ENCODE measurements around the gene TCP11L2. TPM values are rescaled to one million over a fixed set of nuclear protein-coding genes. Genes with fewer than 3 reads are reported as not detected.

Gene TCP11L2
- total and polyA plus RNA-seq, 2 of the 13 experiments (the other 11 are each of a cell fraction or from before 2014, with no cell fraction given), result 4.6 to 24.1 TPM

- TF ChIP-seq KMT2A (CRISPR knock-in tag; IDR thresholded peaks at IDR 0.05) (no peak), ZSCAN25 (CRISPR knock-in tag; IDR thresholded peaks at IDR 0.05) (0 out of 2 replicates have a peak, but pooled peaks have one; percentile 9), RAD21 (CRISPR knock-in tag; IDR thresholded peaks at IDR 0.05) (peak; percentile 89), HOXA5 (CRISPR knock-in tag; IDR thresholded peaks at IDR 0.05) (peak; percentile 87), CEBPG (CRISPR knock-in tag; IDR thresholded peaks at IDR 0.05) (peak; percentile 58), PHF21A (CRISPR knock-in tag; IDR thresholded peaks at IDR 0.05) (peak; percentile 99), ZNF468 (CRISPR knock-in tag; IDR thresholded peaks at IDR 0.05) (no peak), ZSCAN31 (CRISPR knock-in tag; IDR thresholded peaks at IDR 0.05; ENCODE audit: low read depth) (no peak), ZNF354B (CRISPR knock-in tag; IDR thresholded peaks at IDR 0.05) (no peak), MEIS1 (CRISPR knock-in tag; IDR thresholded peaks at IDR 0.05; ENCODE audit: borderline replicate concordance) (peak; percentile 47; the same call in 1 of the 2 replicates), ZNF746 (CRISPR knock-in tag; IDR thresholded peaks at IDR 0.05) (peak; percentile 80; the same call in 1 of the 2 replicates), SYNCRIP (IDR thresholded peaks at IDR 0.05; ENCODE audit: insufficient read depth, low read depth, low read length) (no peak), ATF5 (CRISPR knock-in tag; IDR thresholded peaks at IDR 0.05; ENCODE audit: low read depth) (no peak), ZNF33B (CRISPR knock-in tag; IDR thresholded peaks at IDR 0.05) (no peak), TOPORS (CRISPR knock-in tag; IDR thresholded peaks at IDR 0.05) (no peak), NFIC (IDR thresholded peaks at IDR 0.05; ENCODE audit: low read length) (peak; percentile 92), MEF2D (CRISPR knock-in tag; IDR thresholded peaks at IDR 0.05) (peak; percentile 86), CEBPZ (IDR thresholded peaks at IDR 0.05; ENCODE audit: low read length) (no peak), ELF1 (CRISPR knock-in tag; IDR thresholded peaks at IDR 0.05) (no peak), FOXJ3 (CRISPR knock-in tag; IDR thresholded peaks at IDR 0.05; ENCODE audit: borderline replicate concordance) (peak; percentile 93; the same call in 1 of the 2 replicates), NFATC3 (CRISPR knock-in tag; IDR thresholded peaks at IDR 0.05) (no peak), ZNF788 (CRISPR knock-in tag; IDR thresholded peaks at IDR 0.05; ENCODE audit: borderline replicate concordance) (0 out of 2 replicates have a peak, but pooled peaks have one; percentile 30), TOE1 (CRISPR knock-in tag; IDR thresholded peaks at IDR 0.05) (peak; percentile 71; the same call in 1 of the 2 replicates), POLR2AphosphoS2 (IDR thresholded peaks at IDR 0.05; ENCODE audit: low read depth, low read length) (no peak), ZNF83 (CRISPR knock-in tag; IDR thresholded peaks at IDR 0.05; ENCODE audit: borderline replicate concordance) (no peak), ZNF205 (CRISPR knock-in tag; IDR thresholded peaks at IDR 0.05) (0 out of 2 replicates have a peak, but pooled peaks have one; percentile 28), ESRRA (CRISPR knock-in tag; IDR thresholded peaks at IDR 0.05; ENCODE audit: low read depth) (peak; percentile 69; the same call in 1 of the 2 replicates)
- TF ChIP-seq, protein P1, sequence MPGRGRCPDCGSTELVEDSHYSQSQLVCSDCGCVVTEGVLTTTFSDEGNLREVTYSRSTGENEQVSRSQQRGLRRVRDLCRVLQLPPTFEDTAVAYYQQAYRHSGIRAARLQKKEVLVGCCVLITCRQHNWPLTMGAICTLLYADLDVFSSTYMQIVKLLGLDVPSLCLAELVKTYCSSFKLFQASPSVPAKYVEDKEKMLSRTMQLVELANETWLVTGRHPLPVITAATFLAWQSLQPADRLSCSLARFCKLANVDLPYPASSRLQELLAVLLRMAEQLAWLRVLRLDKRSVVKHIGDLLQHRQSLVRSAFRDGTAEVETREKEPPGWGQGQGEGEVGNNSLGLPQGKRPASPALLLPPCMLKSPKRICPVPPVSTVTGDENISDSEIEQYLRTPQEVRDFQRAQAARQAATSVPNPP (CRISPR knock-in tag; IDR thresholded peaks at IDR 0.05), result no peak
Observed at GRCh38 chr12:106282457-106283097, 20.0 kb upstream of the TCP11L2 start (continued).
